Measurements from ENCODE around the gene HS6ST1.

DNA sequence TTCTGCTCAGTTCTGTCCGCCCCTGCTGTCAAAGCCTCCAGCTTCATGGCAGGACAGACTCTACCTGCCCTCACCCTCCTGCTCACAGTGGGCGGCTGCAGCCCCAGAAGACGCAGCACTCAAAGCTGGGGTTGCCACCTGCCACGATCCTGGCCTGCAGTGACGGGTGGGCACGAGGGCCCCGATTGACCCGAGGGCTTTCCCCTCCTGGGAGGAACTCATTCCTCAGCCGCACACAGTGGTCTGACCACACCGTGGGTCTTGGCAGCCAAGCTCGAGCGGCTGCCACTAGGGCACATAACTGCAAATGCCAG lies 47.1 kb downstream of the HS6ST1 start:
- no peak for TF ChIP-seq EZH2 (IDR thresholded peaks at IDR 0.05; ENCODE audit: low read length)
- TF ChIP-seq, protein P1, sequence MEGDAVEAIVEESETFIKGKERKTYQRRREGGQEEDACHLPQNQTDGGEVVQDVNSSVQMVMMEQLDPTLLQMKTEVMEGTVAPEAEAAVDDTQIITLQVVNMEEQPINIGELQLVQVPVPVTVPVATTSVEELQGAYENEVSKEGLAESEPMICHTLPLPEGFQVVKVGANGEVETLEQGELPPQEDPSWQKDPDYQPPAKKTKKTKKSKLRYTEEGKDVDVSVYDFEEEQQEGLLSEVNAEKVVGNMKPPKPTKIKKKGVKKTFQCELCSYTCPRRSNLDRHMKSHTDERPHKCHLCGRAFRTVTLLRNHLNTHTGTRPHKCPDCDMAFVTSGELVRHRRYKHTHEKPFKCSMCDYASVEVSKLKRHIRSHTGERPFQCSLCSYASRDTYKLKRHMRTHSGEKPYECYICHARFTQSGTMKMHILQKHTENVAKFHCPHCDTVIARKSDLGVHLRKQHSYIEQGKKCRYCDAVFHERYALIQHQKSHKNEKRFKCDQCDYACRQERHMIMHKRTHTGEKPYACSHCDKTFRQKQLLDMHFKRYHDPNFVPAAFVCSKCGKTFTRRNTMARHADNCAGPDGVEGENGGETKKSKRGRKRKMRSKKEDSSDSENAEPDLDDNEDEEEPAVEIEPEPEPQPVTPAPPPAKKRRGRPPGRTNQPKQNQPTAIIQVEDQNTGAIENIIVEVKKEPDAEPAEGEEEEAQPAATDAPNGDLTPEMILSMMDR (optimal IDR thresholded peaks at IDR 0.05 in 1 of 3, IDR thresholded peaks at IDR 0.05 in 1 of 3, conservative IDR thresholded peaks at IDR 0.05 in 1 of 3; ENCODE audit: extremely low read depth in 1 of 3, insufficient read depth in 2 of 3, low read length in 3 of 3), result no peak
